Measurements from ENCODE around the gene RGCC.
A peak's percentile ranks its signal among the peaks of the same experiment; 100 is the strongest.
"Not testable (repeated sequence)": the region's sequence is repeated elsewhere in the genome, so short reads cannot be mapped to it uniquely, and the experiment has no call there.

RGCC gene

GRCh38 chr13:41456768-41457588 is at the start of gene RGCC:
TSS of gene RGCC (plus strand) at chr13:41457550. CDS start at chr13:41457708, 158 bp downstream.
- peak; percentile 75 for DNase-seq (ENCODE audit: low read depth, low spot score)

GRCh38 chr13:41408121-41408520 is 49.2 kb upstream of the RGCC start:
- DNase-seq (ENCODE audit: low read depth, low spot score): no peak

GRCh38 chr13:41408746-41409145 is 48.6 kb upstream of the RGCC start:
- DNase-seq (ENCODE audit: low read depth, low spot score): no peak

GRCh38 chr13:41409611-41410010 is 47.7 kb upstream of the RGCC start:
- no peak for DNase-seq (ENCODE audit: low read depth, low spot score)

GRCh38 chr13:41411060-41411459 is 46.3 kb upstream of the RGCC start:
- DNase-seq (ENCODE audit: low read depth, low spot score): no peak

GRCh38 chr13:41411522-41411921 is 45.8 kb upstream of the RGCC start:
- peak; percentile 58 for DNase-seq (ENCODE audit: low read depth, low spot score)

- no peak for DNase-seq (ENCODE audit: low read depth, low spot score)
These were observed 43.5 kb upstream of the RGCC start for GRCh38 chr13:41413872-41414271.

- DNase-seq (ENCODE audit: low read depth, low spot score): no peak
These were observed 41.1 kb upstream of the RGCC start for GRCh38 chr13:41416276-41416675.

GRCh38 chr13:41418027-41418426 is 39.3 kb upstream of the RGCC start:
- no peak for DNase-seq (ENCODE audit: low read depth, low spot score)

GRCh38 chr13:41418731-41419130 is 38.6 kb upstream of the RGCC start:
- no peak for DNase-seq (ENCODE audit: low read depth, low spot score)

GRCh38 chr13:41419206-41419605 is 38.1 kb upstream of the RGCC start:
- no peak for DNase-seq (ENCODE audit: low read depth, low spot score)

GRCh38 chr13:41420146-41420545 is 37.2 kb upstream of the RGCC start:
- no peak for DNase-seq (ENCODE audit: low read depth, low spot score)

GRCh38 chr13:41421330-41421729 is 36.0 kb upstream of the RGCC start:
- peak; percentile 63 for DNase-seq (ENCODE audit: low read depth, low spot score)

- peak; percentile 77 for DNase-seq (ENCODE audit: low read depth, low spot score)
These were observed 35.4 kb upstream of the RGCC start for GRCh38 chr13:41421983-41422382.

- not testable (repeated sequence) for DNase-seq (ENCODE audit: low read depth, low spot score)
These were observed 34.1 kb upstream of the RGCC start for GRCh38 chr13:41423259-41423658.

GRCh38 chr13:41424675-41425074 is 32.7 kb upstream of the RGCC start:
- not testable (repeated sequence) for DNase-seq (ENCODE audit: low read depth, low spot score)

- DNase-seq (ENCODE audit: low read depth, low spot score): no peak
These were observed 31.3 kb upstream of the RGCC start for GRCh38 chr13:41426047-41426446.

- no peak for DNase-seq (ENCODE audit: low read depth, low spot score)
These were observed 29.7 kb upstream of the RGCC start for GRCh38 chr13:41427666-41428065.

- no peak for DNase-seq (ENCODE audit: low read depth, low spot score)
These were observed 29.2 kb upstream of the RGCC start for GRCh38 chr13:41428155-41428554.

- not testable (repeated sequence) for DNase-seq (ENCODE audit: low read depth, low spot score)
These were observed 23.3 kb upstream of the RGCC start for GRCh38 chr13:41434030-41434429.

- DNase-seq (ENCODE audit: low read depth, low spot score): no peak
These were observed 22.4 kb upstream of the RGCC start for GRCh38 chr13:41434831-41435520.

- DNase-seq (ENCODE audit: low read depth, low spot score): no peak
These were observed 13.4 kb upstream of the RGCC start for GRCh38 chr13:41443969-41444368.

- DNase-seq (ENCODE audit: low read depth, low spot score): no peak
These were observed 4.9 kb upstream of the RGCC start for GRCh38 chr13:41452462-41452861.
